ENCODE measurements around the gene ZNF3. TPM values are rescaled to one million over a fixed set of nuclear protein-coding genes. Genes with fewer than 3 reads are reported as not detected.

The ZNF3 gene
- polyA plus RNA-seq, 3 donors, result 7.1 to 13.4 (median 8.9) TPM

- Mint-ChIP-seq H3K4me1 (peaks cover 3% of the 10 kb centered on the region), H3K9me3 (peaks cover 31 to 45% (median 36%) of the 10 kb centered on the region in 7 donors), H3K27me3 (ENCODE audit: low read depth in 3 of 3) (peaks cover 0 to 6% (median 0%) of the 10 kb centered on the region in 3 donors), H3K27ac (peak overlapping the region in 1 of 7 donors; percentile 18), H3K4me3 (no peak overlapping the region), H3K36me3 (peaks cover 80 to 95% of the 10 kb centered on the region in 2 donors)
- Histone ChIP-seq H3K9ac (ENCODE audit: insufficient read depth, low read length, poor library complexity, severe bottlenecking) (no peak overlapping the region), H3K4me1 (ENCODE audit: control insufficient read depth in 1 of 2, insufficient read depth in 2 of 2, low read length in 2 of 2) (peaks cover 0 to under 1% of the 10 kb centered on the region in 2 donors), H3K4me2 (replicated peaks; ENCODE audit: extremely low read depth, low read length, poor library complexity, severe bottlenecking) (no peak overlapping the region), H3K36me3 (replicated peaks in 1 of 2; ENCODE audit: control insufficient read depth in 1 of 2, insufficient read depth in 2 of 2, low read length in 2 of 2) (peaks cover 77 to 97% of the 10 kb centered on the region in 2 donors), H2AFZ (ENCODE audit: insufficient read depth, low read depth, low read length, poor library complexity, severe bottlenecking) (no peak overlapping the region), H4K20me1 (ENCODE audit: insufficient read depth, low read length) (peaks cover 17% of the 10 kb centered on the region), H3K9me3 (replicated peaks in 1 of 2; ENCODE audit: control insufficient read depth in 1 of 2, insufficient read depth in 1 of 2, low read length in 2 of 2) (peaks cover 37 to 40% of the 10 kb centered on the region in 2 donors), H3K27ac (ENCODE audit: low read depth in 1 of 2, low read length in 2 of 2) (no peak overlapping the region), H3K79me2 (ENCODE audit: insufficient read depth, low read length) (peaks cover 29% of the 10 kb centered on the region), H3K4me3 (replicated peaks in 1 of 3; ENCODE audit: low read depth in 2 of 3, low read length in 3 of 3) (no peak overlapping the region), H3K27me3 (ENCODE audit: control insufficient read depth in 2 of 2, insufficient read depth in 2 of 2, low read length in 2 of 2) (no peaks in the 10 kb centered on the region)
- WGBS (ENCODE audit: insufficient coverage), result 97% methylated on average over 3 of the region's 7 CpGs
- TF ChIP-seq CTCF (IDR thresholded peaks at IDR 0.05), result no peak
- intact Hi-C loops (cut with micrococcal nuclease), result no loop called here
- no peak for DNase-seq
These were observed 6.7 kb downstream of the ZNF3 start for GRCh38 chr7:100074841-100075240.

- H3K4me2 ChIP-seq (replicated peaks; ENCODE audit: extremely low read depth, low read length, poor library complexity, severe bottlenecking), result no peak overlapping the region
- no peaks in the 10 kb centered on the region for H3K4me1 Mint-ChIP-seq
- TF ChIP-seq CTCF (IDR thresholded peaks at IDR 0.05), result no peak
- H3K27me3 Mint-ChIP-seq (ENCODE audit: low read depth in 3 of 3), result peaks cover 0 to 6% (median 0%) of the 10 kb centered on the region in 3 donors
- WGBS (ENCODE audit: insufficient coverage), result 100% methylated on average over 10 of the region's 10 CpGs
- intact Hi-C loops (cut with micrococcal nuclease), result no loop called here
- DNase-seq, result no peak
- peaks cover 7% of the 10 kb centered on the region for H3K79me2 ChIP-seq (ENCODE audit: insufficient read depth, low read length)
- peaks cover 76 to 90% of the 10 kb centered on the region in 2 donors for H3K36me3 Mint-ChIP-seq
- H3K4me3 Mint-ChIP-seq, result no peak overlapping the region
- H3K9ac ChIP-seq (ENCODE audit: insufficient read depth, low read length, poor library complexity, severe bottlenecking), result no peak overlapping the region
- H3K27ac Mint-ChIP-seq, result no peak overlapping the region
- H3K36me3 ChIP-seq (replicated peaks in 1 of 2; ENCODE audit: control insufficient read depth in 1 of 2, insufficient read depth in 2 of 2, low read length in 2 of 2), result peaks cover 76 to 85% of the 10 kb centered on the region in 2 donors
- H3K9me3 Mint-ChIP-seq, result peaks cover 31 to 48% (median 36%) of the 10 kb centered on the region in 7 donors
- no peaks in the 10 kb centered on the region for H3K4me1 ChIP-seq (ENCODE audit: control insufficient read depth in 1 of 2, insufficient read depth in 2 of 2, low read length in 2 of 2)
- peaks cover 38 to 40% of the 10 kb centered on the region in 2 donors for H3K9me3 ChIP-seq (replicated peaks in 1 of 2; ENCODE audit: control insufficient read depth in 1 of 2, insufficient read depth in 1 of 2, low read length in 2 of 2)
- H2AFZ ChIP-seq (ENCODE audit: insufficient read depth, low read depth, low read length, poor library complexity, severe bottlenecking), result no peak overlapping the region
- H3K27me3 ChIP-seq (ENCODE audit: control insufficient read depth in 2 of 2, insufficient read depth in 2 of 2, low read length in 2 of 2), result no peaks in the 10 kb centered on the region
- H3K4me3 ChIP-seq (replicated peaks in 1 of 3; ENCODE audit: low read depth in 2 of 3, low read length in 3 of 3), result no peak overlapping the region
- H3K27ac ChIP-seq (ENCODE audit: low read depth in 1 of 2, low read length in 2 of 2), result no peak overlapping the region
- peaks cover 4% of the 10 kb centered on the region for H4K20me1 ChIP-seq (ENCODE audit: insufficient read depth, low read length)
These were observed 9.1 kb downstream of the ZNF3 start for GRCh38 chr7:100072462-100072861.

Measured in CD14-positive monocyte (primary cell).